HepG2 (cell line): ENCODE data around the gene TDRD3. TPM values are rescaled to one million over a fixed set of nuclear protein-coding genes. Genes with fewer than 3 reads are reported as not detected.

Experiments
- ARHGAP35 ChIP-seq: sonication (generic); formaldehyde crosslinking; IDR thresholded peaks from 2 replicates; pipeline ENCODE4 v1.9.0; 2022; ENCODE audit warnings: mild to moderate bottlenecking, inconsistent platforms, moderate library complexity, missing genetic modification reagents, borderline replicate concordance
- ARNTL ChIP-seq: sonication (generic); formaldehyde crosslinking; IDR thresholded peaks from 2 replicates; pipeline ENCODE4 v1.4.0; 2020; ENCODE audit warnings: mild to moderate bottlenecking, missing genetic modification reagents
- PCBP1 ChIP-seq: fragments of 200-400 bp; formaldehyde crosslinking; IDR thresholded peaks from 2 replicates; pipeline ENCODE4 v1.6.1; 2017; ENCODE audit warnings: mild to moderate bottlenecking, low read depth, low read length, borderline replicate concordance
- SRF ChIP-seq: IDR thresholded peaks from 2 replicates; pipeline ENCODE4 v1.6.1; 2011; ENCODE audit warnings: mild to moderate bottlenecking, low read depth, low read length, moderate library complexity
- TBL1XR1 ChIP-seq: fragments of 150-350 bp; IDR thresholded peaks from 2 replicates; pipeline ENCODE4 v1.6.1; 2014; ENCODE audit warnings: borderline replicate concordance, low read length; ENCODE audit not compliant: partially characterized antibody
- polyA plus RNA-seq, 8 experiments: library from polyadenylated mRNA; depleted of rRNA in 3 of 8; stranded (reverse) in 7 of 8; unstranded in 1 of 8; fragments of >200 nt; fragmentation: Illumina TruSeq in 4 of 8; extraction: Trizol in 4 of 8; gene quantifications; 2 replicates each; pipeline versions ENCODE4 v1.2.1 to v1.2.3, GENCODE V29; 2011 to 2016; ENCODE audit warnings: low read depth in 4 of 8, missing spikeins in 1 of 8, mixed read lengths in 1 of 8; ENCODE audit not compliant: insufficient read depth in 1 of 8
- total RNA-seq, 5 experiments: library from RNA; depleted of rRNA; stranded (reverse); fragments of >200 nt; fragmentation: Illumina TruSeq; extraction: Trizol; gene quantifications; 2 replicates each; pipeline ENCODE4 v1.2.3, GENCODE V29; 2016; ENCODE audit warnings: low read depth in 1 of 5
- TF ChIP-seq, protein P1 (sequence below): sonication (generic); formaldehyde crosslinking; IDR thresholded peaks from 2 replicates; pipeline ENCODE4 v1.5.0; 2020; ENCODE audit warnings: mild to moderate bottlenecking, missing genetic modification reagents, borderline replicate concordance

The TDRD3 gene
- total and polyA plus RNA-seq, 2 of the 13 experiments (the other 11 are each of a cell fraction or from before 2014, with no cell fraction given), result 4.7 to 11.8 TPM

DNA sequence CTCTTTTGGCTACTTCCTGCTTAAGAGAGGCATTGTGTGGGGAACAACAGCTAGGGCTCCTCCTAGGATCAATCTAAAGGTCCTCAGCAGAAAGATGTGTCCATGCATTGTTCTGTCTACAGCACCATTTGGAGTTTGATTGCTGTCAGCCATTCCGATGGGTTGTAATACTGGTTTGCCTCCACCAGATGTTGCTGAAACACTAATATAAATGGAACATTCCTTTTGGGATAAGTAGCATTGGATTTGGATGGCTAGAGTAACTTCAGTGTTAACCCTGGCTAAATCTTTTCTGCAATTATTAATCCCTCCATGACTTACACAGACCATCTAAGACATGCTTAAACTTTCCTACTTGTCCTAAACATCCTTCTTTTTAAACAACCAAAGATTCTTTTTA, 104.2 kb downstream of the TDRD3 start (continued):
- no peak for TF ChIP-seq ARNTL (CRISPR knock-in tag)
- TF ChIP-seq SRF, result no peak
- TF ChIP-seq, protein P1, sequence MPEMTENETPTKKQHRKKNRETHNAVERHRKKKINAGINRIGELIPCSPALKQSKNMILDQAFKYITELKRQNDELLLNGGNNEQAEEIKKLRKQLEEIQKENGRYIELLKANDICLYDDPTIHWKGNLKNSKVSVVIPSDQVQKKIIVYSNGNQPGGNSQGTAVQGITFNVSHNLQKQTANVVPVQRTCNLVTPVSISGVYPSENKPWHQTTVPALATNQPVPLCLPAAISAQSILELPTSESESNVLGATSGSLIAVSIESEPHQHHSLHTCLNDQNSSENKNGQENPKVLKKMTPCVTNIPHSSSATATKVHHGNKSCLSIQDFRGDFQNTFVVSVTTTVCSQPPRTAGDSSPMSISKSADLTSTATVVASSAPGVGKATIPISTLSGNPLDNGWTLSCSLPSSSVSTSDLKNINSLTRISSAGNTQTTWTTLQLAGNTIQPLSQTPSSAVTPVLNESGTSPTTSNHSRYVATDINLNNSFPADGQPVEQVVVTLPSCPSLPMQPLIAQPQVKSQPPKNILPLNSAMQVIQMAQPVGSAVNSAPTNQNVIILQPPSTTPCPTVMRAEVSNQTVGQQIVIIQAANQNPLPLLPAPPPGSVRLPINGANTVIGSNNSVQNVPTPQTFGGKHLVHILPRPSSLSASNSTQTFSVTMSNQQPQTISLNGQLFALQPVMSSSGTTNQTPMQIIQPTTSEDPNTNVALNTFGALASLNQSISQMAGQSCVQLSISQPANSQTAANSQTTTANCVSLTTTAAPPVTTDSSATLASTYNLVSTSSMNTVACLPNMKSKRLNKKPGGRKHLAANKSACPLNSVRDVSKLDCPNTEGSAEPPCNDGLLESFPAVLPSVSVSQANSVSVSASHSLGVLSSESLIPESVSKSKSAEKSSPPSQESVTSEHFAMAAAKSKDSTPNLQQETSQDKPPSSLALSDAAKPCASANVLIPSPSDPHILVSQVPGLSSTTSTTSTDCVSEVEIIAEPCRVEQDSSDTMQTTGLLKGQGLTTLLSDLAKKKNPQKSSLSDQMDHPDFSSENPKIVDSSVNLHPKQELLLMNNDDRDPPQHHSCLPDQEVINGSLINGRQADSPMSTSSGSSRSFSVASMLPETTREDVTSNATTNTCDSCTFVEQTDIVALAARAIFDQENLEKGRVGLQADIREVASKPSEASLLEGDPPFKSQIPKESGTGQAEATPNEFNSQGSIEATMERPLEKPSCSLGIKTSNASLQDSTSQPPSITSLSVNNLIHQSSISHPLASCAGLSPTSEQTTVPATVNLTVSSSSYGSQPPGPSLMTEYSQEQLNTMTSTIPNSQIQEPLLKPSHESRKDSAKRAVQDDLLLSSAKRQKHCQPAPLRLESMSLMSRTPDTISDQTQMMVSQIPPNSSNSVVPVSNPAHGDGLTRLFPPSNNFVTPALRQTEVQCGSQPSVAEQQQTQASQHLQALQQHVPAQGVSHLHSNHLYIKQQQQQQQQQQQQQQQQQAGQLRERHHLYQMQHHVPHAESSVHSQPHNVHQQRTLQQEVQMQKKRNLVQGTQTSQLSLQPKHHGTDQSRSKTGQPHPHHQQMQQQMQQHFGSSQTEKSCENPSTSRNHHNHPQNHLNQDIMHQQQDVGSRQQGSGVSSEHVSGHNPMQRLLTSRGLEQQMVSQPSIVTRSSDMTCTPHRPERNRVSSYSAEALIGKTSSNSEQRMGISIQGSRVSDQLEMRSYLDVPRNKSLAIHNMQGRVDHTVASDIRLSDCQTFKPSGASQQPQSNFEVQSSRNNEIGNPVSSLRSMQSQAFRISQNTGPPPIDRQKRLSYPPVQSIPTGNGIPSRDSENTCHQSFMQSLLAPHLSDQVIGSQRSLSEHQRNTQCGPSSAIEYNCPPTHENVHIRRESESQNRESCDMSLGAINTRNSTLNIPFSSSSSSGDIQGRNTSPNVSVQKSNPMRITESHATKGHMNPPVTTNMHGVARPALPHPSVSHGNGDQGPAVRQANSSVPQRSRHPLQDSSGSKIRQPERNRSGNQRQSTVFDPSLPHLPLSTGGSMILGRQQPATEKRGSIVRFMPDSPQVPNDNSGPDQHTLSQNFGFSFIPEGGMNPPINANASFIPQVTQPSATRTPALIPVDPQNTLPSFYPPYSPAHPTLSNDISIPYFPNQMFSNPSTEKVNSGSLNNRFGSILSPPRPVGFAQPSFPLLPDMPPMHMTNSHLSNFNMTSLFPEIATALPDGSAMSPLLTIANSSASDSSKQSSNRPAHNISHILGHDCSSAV, result no peak
- no peak for TF ChIP-seq TBL1XR1
- TF ChIP-seq PCBP1, result no peak
- no peak for TF ChIP-seq ARHGAP35 (CRISPR knock-in tag)
